NB4 (cell line): ENCODE data around the gene RAB4B.

Source experiments
- MYC ChIP-seq: IDR thresholded peaks from 2 replicates; pipeline ENCODE4 v1.6.1; 2011; ENCODE audit warnings: low read depth, low read length
- POLR2A ChIP-seq: IDR thresholded peaks from 2 replicates; pipeline ENCODE4 v1.6.1; 2011; ENCODE audit warnings: mild to moderate bottlenecking; ENCODE audit not compliant: insufficient read length; ENCODE audit errors: extremely low read depth
- TF ChIP-seq, protein P1 (sequence below): IDR thresholded peaks from one replicate; pipeline ENCODE4 v1.5.1; 2012; ENCODE audit warnings: low read depth, low read length
- TF ChIP-seq, protein P2 (sequence below): IDR thresholded peaks from 2 replicates; pipeline ENCODE4 v1.6.1; 2011; ENCODE audit warnings: low read depth, low read length

DNA sequence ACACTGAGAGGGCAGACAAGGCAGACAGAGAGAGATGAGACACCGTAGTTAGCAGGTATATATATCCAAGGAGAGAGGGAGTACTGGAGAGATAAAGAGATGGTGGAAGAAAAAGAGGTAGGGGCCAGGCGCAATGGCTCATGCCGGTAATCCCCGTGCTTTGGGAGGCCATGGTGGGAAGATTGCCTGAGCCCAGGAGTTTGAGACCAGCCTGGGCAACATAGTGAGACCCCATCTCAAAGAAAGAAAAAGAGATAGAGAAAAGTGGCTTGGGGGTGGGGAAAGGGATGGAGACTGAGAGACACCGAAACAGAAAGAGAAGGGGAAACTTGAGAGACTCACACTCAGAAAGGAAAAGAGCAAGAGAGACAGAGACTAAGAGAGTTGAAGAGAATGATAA lies 2.5 kb downstream of the RAB4B start:
- TF ChIP-seq, protein P1, sequence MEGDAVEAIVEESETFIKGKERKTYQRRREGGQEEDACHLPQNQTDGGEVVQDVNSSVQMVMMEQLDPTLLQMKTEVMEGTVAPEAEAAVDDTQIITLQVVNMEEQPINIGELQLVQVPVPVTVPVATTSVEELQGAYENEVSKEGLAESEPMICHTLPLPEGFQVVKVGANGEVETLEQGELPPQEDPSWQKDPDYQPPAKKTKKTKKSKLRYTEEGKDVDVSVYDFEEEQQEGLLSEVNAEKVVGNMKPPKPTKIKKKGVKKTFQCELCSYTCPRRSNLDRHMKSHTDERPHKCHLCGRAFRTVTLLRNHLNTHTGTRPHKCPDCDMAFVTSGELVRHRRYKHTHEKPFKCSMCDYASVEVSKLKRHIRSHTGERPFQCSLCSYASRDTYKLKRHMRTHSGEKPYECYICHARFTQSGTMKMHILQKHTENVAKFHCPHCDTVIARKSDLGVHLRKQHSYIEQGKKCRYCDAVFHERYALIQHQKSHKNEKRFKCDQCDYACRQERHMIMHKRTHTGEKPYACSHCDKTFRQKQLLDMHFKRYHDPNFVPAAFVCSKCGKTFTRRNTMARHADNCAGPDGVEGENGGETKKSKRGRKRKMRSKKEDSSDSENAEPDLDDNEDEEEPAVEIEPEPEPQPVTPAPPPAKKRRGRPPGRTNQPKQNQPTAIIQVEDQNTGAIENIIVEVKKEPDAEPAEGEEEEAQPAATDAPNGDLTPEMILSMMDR, result no peak
- TF ChIP-seq, protein P2, sequence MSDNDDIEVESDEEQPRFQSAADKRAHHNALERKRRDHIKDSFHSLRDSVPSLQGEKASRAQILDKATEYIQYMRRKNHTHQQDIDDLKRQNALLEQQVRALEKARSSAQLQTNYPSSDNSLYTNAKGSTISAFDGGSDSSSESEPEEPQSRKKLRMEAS, result no peak
- TF ChIP-seq POLR2A, result no peak
- no peak for TF ChIP-seq MYC
